WERI-Rb-1 (cell line): Measurements from ENCODE around the gene PTPN11.

ENCODE experiments used
- DNase-seq: peaks from one replicate; pipeline ENCODE4 v3.0.0-alpha.2; 2020
- H3K27ac ChIP-seq: fragments of 250-450 bp; sonication (Bioruptor Pico); 2 replicates; pipeline ENCODE4 v1.5.1; 2020; ENCODE audit warnings: mild to moderate bottlenecking, moderate library complexity
- H3K27me3 ChIP-seq: fragments of 250-450 bp; sonication (Bioruptor Pico); 2 replicates; pipeline ENCODE4 v1.5.1; 2021; ENCODE audit warnings: mild to moderate bottlenecking, low read depth, moderate library complexity; ENCODE audit not compliant: insufficient read depth, severe bottlenecking
- H3K36me3 ChIP-seq: fragments of 250-450 bp; sonication (Bioruptor Pico); 2 replicates; pipeline ENCODE4 v1.5.1; 2020; ENCODE audit warnings: mild to moderate bottlenecking, moderate library complexity
- H3K4me3 ChIP-seq: 2 replicates; pipeline ENCODE4 v1.5.1; 2011; ENCODE audit warnings: low read depth, mild to moderate bottlenecking, control low read depth, low read length
- H3K9me3 ChIP-seq: fragments of 250-450 bp; sonication (Bioruptor Pico); 2 replicates; pipeline ENCODE4 v1.5.1; 2021; ENCODE audit warnings: mild to moderate bottlenecking, moderate library complexity; ENCODE audit not compliant: severe bottlenecking
- TF ChIP-seq, protein P1 (sequence below): IDR thresholded peaks from 2 replicates; pipeline ENCODE4 v1.5.1; 2011; ENCODE audit warnings: low read depth, mild to moderate bottlenecking, control low read depth, inconsistent platforms, low read length

PTPN11 gene

DNA sequence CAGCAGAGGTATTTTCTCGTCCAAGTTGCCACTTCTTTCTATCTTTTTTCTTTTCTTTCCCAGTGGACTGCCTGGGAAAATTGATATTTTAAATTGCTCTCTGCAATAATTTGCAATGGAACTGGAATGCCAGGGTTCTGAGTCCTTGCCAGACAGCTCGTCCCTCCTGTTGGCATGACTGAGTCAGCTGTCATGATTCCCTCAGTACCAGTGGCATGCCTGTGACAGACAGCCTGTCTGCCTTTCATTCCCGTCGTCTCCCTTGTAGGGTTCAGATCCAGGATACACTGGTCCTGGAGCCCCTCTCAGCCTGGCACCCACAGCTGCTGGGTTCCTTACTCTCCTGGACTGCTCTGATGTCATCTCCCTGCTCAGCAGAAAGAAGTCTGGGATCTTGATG is 84.8 kb downstream of the PTPN11 start:
- H3K4me3 ChIP-seq: no peak overlapping the region
- peaks cover 34% of the 10 kb centered on the region for H3K36me3 ChIP-seq
- no peaks in the 10 kb centered on the region for H3K27me3 ChIP-seq
- no peak overlapping the region for H3K27ac ChIP-seq
- no peak for DNase-seq
- TF ChIP-seq, protein P1, sequence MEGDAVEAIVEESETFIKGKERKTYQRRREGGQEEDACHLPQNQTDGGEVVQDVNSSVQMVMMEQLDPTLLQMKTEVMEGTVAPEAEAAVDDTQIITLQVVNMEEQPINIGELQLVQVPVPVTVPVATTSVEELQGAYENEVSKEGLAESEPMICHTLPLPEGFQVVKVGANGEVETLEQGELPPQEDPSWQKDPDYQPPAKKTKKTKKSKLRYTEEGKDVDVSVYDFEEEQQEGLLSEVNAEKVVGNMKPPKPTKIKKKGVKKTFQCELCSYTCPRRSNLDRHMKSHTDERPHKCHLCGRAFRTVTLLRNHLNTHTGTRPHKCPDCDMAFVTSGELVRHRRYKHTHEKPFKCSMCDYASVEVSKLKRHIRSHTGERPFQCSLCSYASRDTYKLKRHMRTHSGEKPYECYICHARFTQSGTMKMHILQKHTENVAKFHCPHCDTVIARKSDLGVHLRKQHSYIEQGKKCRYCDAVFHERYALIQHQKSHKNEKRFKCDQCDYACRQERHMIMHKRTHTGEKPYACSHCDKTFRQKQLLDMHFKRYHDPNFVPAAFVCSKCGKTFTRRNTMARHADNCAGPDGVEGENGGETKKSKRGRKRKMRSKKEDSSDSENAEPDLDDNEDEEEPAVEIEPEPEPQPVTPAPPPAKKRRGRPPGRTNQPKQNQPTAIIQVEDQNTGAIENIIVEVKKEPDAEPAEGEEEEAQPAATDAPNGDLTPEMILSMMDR: no peak
- no peaks in the 10 kb centered on the region for H3K9me3 ChIP-seq

DNA sequence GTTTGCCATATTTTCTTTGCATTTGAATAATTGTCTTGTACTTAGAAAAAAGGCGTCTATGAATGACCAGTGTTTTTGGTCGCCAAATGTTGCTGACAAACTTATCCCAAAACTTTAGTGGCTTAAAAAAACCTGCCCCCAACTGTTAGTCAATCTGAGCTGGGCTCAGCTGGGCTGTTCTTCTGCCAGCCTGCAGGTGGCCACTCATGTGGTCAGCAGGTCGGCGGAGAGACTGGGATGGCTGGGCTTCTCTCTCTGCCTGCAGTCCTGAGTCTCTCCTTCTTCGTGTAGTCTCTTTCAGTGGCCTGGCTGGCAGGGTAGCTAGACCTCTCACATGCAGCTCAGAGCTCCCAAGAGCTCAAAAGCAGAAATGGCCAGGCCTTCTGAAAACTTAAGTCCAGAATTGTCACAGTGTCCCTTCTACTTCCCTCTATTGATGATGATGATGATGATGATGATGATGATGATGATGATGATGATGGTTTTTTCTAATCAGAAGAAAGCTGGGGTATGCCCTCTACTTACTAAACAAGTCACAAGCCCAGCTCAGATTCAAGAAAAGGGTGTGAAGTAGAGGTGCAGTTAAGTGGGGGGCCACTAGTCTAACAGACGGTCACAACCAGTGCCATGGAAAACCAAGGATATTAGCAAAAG is 87.9 kb downstream of the PTPN11 start:
- no peak overlapping the region for H3K4me3 ChIP-seq
- no peak overlapping the region for H3K27ac ChIP-seq
- DNase-seq: no peak
- H3K36me3 ChIP-seq: peaks cover 34% of the 10 kb centered on the region
- no peaks in the 10 kb centered on the region for H3K9me3 ChIP-seq
- H3K27me3 ChIP-seq: no peaks in the 10 kb centered on the region
- TF ChIP-seq, protein P1: peak; percentile 29; the same call in 1 of the 2 replicates

DNA sequence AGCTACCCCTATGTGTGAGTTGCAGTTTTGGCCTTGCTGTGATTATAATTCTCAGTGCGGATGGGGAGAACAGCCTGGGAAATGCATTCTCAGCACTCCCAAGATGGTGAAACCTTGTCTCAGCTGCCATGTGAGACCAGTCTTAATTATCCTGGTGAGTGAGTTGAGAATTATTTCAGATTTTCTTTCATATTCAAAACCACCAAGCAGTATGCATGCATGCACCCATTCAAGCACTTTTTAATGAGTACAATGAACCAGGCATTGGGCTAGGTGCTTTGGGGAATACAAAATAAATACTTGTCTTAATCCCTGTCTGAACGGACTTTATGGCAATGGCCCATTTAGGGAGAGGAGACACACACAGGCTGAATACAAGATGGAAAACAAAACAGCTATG is 94.7 kb downstream of the PTPN11 start:
- H3K4me3 ChIP-seq: no peak overlapping the region
- H3K9me3 ChIP-seq: no peaks in the 10 kb centered on the region
- no peak for DNase-seq
- no peak overlapping the region for H3K27ac ChIP-seq
- TF ChIP-seq, protein P1: no peak
- H3K27me3 ChIP-seq: no peaks in the 10 kb centered on the region
- H3K36me3 ChIP-seq: no peaks in the 10 kb centered on the region

DNA sequence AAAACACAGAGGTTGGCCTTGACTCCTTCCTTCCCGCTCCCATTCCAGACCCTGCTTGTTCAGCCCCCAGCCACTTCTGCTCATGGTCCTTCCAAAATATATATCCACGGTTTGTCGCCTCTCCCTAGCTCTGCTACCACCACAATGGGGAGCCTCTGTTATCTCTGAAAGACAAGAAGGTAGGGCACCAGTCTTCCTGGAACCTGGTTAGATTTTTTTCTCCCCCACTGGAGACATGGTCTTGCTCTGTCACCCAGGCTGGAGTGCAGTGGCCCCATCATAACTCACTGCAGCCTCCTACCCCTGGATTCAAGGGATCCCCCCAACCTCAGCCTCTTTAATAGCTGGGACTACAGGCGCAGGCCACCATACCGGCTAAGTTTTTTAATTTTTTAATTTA is 95.7 kb downstream of the PTPN11 start:
- no peaks in the 10 kb centered on the region for H3K9me3 ChIP-seq
- H3K27me3 ChIP-seq: no peaks in the 10 kb centered on the region
- H3K36me3 ChIP-seq: no peaks in the 10 kb centered on the region
- H3K27ac ChIP-seq: no peak overlapping the region
- no peak overlapping the region for H3K4me3 ChIP-seq
- no peak for DNase-seq
- TF ChIP-seq, protein P1: no peak

DNA sequence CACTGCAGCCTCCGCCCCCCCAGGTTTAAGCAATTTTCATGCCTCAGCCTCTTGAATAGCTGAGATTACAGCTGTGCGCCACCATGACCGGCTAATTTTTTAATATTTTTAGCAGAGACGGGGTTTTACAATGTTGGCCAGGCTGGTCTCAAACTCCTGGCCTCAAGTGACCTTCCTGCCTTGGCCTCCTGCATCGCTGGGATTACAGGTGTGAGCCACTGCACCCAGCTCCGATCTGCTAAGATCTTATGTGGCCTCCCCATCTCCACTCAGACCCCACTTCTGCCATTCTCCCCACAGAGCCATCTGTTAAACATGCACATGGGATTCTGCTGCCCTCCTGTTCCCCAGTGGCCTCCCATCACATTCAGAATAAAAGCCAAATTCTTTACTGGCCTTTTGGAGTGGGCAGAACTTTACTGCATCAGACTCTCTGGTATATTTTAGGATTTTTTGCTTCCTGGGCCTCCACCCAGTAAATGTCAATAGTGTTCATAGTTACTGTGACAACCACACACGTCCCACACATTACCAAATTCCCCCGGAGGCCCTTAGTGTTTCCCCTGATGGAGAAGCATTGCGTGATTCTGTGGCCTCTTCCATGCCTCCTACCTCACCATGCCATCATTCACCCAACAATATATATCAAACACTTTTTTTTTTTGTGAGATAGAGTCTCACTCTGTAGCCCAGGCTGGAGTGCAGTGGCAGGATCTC is 96.3 kb downstream of the PTPN11 start:
- Histone ChIP-seq H3K9me3 (no peaks in the 10 kb centered on the region), H3K27ac (no peak overlapping the region), H3K36me3 (no peaks in the 10 kb centered on the region), H3K4me3 (no peak overlapping the region), H3K27me3 (no peaks in the 10 kb centered on the region)
- TF ChIP-seq, protein P1: no peak
- DNase-seq: no peak
